ENCODE data around the gene GNG2. TPM values are rescaled to one million over a fixed set of nuclear protein-coding genes. Genes with fewer than 3 reads are reported as not detected.

The GNG2 gene
- total RNA-seq, 2 donors from 2014 or later, result 47.9 to 51.6 TPM

DNA sequence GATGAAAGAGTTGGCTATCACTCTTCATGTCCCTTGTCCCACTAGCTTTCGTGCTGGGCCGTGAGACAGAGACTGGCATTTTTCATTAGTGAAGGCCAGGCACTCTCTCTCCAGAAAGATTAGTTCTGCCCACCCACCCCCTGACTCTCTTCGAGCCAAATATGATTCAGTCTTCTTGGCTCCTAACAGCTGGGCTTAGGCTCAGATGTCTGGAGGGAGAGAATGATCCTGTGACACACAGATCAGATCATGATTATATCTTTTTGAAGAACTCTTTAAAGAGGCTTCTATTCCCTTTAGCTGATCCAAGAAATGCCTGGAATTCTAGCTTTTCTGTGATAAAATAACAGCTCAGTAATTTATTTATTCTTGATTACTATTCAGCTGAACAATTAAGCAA is 5.2 kb upstream of the GNG2 start:
- Histone ChIP-seq H3K27ac (ENCODE audit: low read depth, low read length) (no peak overlapping the region), H3K4me3 (ENCODE audit: low read length) (no peak overlapping the region), H3K36me3 (ENCODE audit: control insufficient read depth, insufficient read depth, low read length) (no peaks in the 10 kb centered on the region), H3K4me1 (ENCODE audit: control insufficient read depth, insufficient read depth, low read length) (peaks cover 7% of the 10 kb centered on the region), H3K27me3 (ENCODE audit: control insufficient read depth, insufficient read depth, low read length, poor library complexity, severe bottlenecking) (no peaks in the 10 kb centered on the region), H3K9me3 (ENCODE audit: control insufficient read depth, low read length) (no peaks in the 10 kb centered on the region), H3K9ac (ENCODE audit: extremely low read depth, low read length, poor library complexity, severe bottlenecking) (no peak overlapping the region)
- no peaks in the 10 kb centered on the region for H3K36me3 Mint-ChIP-seq (ENCODE audit: low read depth)
- no peak overlapping the region for H3K4me3 Mint-ChIP-seq
- TF ChIP-seq, protein P1, sequence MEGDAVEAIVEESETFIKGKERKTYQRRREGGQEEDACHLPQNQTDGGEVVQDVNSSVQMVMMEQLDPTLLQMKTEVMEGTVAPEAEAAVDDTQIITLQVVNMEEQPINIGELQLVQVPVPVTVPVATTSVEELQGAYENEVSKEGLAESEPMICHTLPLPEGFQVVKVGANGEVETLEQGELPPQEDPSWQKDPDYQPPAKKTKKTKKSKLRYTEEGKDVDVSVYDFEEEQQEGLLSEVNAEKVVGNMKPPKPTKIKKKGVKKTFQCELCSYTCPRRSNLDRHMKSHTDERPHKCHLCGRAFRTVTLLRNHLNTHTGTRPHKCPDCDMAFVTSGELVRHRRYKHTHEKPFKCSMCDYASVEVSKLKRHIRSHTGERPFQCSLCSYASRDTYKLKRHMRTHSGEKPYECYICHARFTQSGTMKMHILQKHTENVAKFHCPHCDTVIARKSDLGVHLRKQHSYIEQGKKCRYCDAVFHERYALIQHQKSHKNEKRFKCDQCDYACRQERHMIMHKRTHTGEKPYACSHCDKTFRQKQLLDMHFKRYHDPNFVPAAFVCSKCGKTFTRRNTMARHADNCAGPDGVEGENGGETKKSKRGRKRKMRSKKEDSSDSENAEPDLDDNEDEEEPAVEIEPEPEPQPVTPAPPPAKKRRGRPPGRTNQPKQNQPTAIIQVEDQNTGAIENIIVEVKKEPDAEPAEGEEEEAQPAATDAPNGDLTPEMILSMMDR (conservative IDR thresholded peaks at IDR 0.05), result no peak
- no peak overlapping the region for H3K27ac Mint-ChIP-seq
- H3K27me3 Mint-ChIP-seq (ENCODE audit: insufficient read depth), result peaks cover 7% of the 10 kb centered on the region
- no peaks in the 10 kb centered on the region for H3K9me3 Mint-ChIP-seq
- 80 to 90% methylated on average over 1 to 3 of the region's 3 CpGs for WGBS, 2 experiments (ENCODE audit: insufficient coverage in 1 of 2, insufficient read length in 1 of 2)
- no peak for DNase-seq
- H3K4me1 Mint-ChIP-seq, result peaks cover 19% of the 10 kb centered on the region

DNA sequence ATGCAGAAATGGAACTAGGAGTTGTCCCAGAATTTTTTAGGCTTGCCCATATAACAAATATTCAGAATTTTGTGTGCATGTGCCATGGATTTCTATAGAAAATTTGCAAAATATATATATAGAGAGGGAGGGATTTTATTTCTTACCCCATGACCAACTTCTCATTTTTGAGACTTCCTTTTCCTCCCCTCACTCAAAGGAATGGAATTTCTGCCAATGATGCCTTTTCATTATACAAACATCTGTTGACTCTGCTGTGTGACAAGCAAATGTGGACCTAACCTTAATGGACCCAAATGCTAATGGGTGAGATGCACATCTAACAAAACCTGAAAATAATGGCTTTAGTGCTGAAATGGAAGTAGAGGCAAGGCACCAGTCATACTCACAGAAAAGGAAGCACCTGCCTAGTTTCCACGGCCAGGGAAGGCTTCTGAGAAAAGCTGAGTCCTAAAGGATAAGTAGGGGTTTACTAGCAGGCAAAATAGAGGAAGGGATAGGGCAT is 3.6 kb upstream of the GNG2 start:
- H3K9ac ChIP-seq (ENCODE audit: extremely low read depth, low read length, poor library complexity, severe bottlenecking), result no peak overlapping the region
- WGBS, 2 experiments (ENCODE audit: insufficient coverage in 1 of 2, insufficient read length in 1 of 2), result 78 to 93% methylated on average over 1 of the region's 1 CpG
- no peak for DNase-seq
- H3K4me3 Mint-ChIP-seq, result no peak overlapping the region
- no peaks in the 10 kb centered on the region for H3K27me3 ChIP-seq (ENCODE audit: control insufficient read depth, insufficient read depth, low read length, poor library complexity, severe bottlenecking)
- TF ChIP-seq, protein P1 (conservative IDR thresholded peaks at IDR 0.05), result no peak
- peaks cover 7% of the 10 kb centered on the region for H3K4me1 ChIP-seq (ENCODE audit: control insufficient read depth, insufficient read depth, low read length)
- no peaks in the 10 kb centered on the region for H3K9me3 Mint-ChIP-seq
- no peaks in the 10 kb centered on the region for H3K36me3 Mint-ChIP-seq (ENCODE audit: low read depth)
- no peak overlapping the region for H3K27ac Mint-ChIP-seq
- peaks cover 27% of the 10 kb centered on the region for H3K4me1 Mint-ChIP-seq
- H3K36me3 ChIP-seq (ENCODE audit: control insufficient read depth, insufficient read depth, low read length), result no peaks in the 10 kb centered on the region
- H3K27me3 Mint-ChIP-seq (ENCODE audit: insufficient read depth), result peaks cover 10% of the 10 kb centered on the region
- H3K27ac ChIP-seq (ENCODE audit: low read depth, low read length), result no peak overlapping the region
- no peak overlapping the region for H3K4me3 ChIP-seq (ENCODE audit: low read length)
- H3K9me3 ChIP-seq (ENCODE audit: control insufficient read depth, low read length), result no peaks in the 10 kb centered on the region

DNA sequence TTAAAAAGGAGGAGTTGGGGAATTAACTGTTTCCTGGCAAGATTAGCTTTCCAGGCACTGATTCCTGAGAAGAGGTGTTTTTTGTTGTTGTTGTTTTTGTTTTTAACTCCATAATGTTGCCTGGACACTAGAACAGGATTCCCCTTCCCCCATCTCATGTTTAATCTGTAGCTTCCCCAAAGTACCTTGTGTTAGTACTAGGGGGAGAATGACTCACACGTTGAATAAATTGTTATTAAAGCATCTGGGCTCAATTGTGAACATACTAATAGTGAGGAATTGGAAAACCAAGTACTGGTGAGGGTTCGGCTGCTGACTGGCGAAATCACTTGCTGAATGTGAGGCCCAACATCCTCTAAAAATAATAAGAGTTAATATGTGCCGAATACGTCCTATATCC is 1.3 kb upstream of the GNG2 start:
- no peak overlapping the region for H3K27ac ChIP-seq (ENCODE audit: low read depth, low read length)
- H3K9ac ChIP-seq (ENCODE audit: extremely low read depth, low read length, poor library complexity, severe bottlenecking), result no peak overlapping the region
- WGBS, 2 experiments (ENCODE audit: insufficient coverage in 1 of 2, insufficient read length in 1 of 2), result 87 to 94% methylated on average over 4 to 5 of the region's 5 CpGs
- H3K4me1 Mint-ChIP-seq, result peaks cover 41% of the 10 kb centered on the region
- no peaks in the 10 kb centered on the region for H3K9me3 ChIP-seq (ENCODE audit: control insufficient read depth, low read length)
- H3K9me3 Mint-ChIP-seq, result no peaks in the 10 kb centered on the region
- H3K4me3 Mint-ChIP-seq, result no peak overlapping the region
- no peak for DNase-seq
- H3K4me1 ChIP-seq (ENCODE audit: control insufficient read depth, insufficient read depth, low read length), result peaks cover 7% of the 10 kb centered on the region
- no peaks in the 10 kb centered on the region for H3K27me3 ChIP-seq (ENCODE audit: control insufficient read depth, insufficient read depth, low read length, poor library complexity, severe bottlenecking)
- H3K27me3 Mint-ChIP-seq (ENCODE audit: insufficient read depth), result peaks cover 20% of the 10 kb centered on the region
- TF ChIP-seq, protein P1 (conservative IDR thresholded peaks at IDR 0.05), result no peak
- no peak overlapping the region for H3K27ac Mint-ChIP-seq
- H3K36me3 Mint-ChIP-seq (ENCODE audit: low read depth), result no peaks in the 10 kb centered on the region
- no peak overlapping the region for H3K4me3 ChIP-seq (ENCODE audit: low read length)
- H3K36me3 ChIP-seq (ENCODE audit: control insufficient read depth, insufficient read depth, low read length), result no peaks in the 10 kb centered on the region
